ENCODE data around the gene CDH16.

DNA sequence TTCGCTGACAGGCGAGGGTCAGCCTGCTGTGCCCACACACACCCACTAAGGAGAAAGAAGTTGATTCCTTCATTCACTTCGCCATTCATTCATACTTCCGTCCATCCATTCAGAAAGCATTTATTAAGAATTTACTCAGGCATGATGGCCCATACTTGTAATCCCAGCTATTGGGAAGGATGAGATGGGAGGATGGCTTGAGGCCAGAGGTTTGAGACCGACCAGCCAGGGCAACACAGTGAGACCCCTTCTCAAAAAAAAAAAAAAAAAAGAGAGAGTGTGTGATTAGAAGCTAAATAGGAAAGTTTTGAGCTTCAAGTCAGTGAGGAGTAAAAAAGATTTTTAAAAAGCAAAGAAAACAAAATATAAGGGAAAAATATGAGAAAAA is 25.4 kb upstream of the CDH16 start:
- TF ChIP-seq POLR2A (IDR thresholded peaks at IDR 0.05; ENCODE audit: low read length) (no peak), GATA1 (IDR thresholded peaks at IDR 0.05; ENCODE audit: low read depth, low read length) (no peak)
